ENCODE results near the gene CRP.

GRCh38 chr1:159763686-159764085, 49.3 kb upstream of the CRP start:
- no peak for TF ChIP-seq CTCF (IDR thresholded peaks at IDR 0.05)
- no peak for TF ChIP-seq ZFX (IDR thresholded peaks at IDR 0.05; ENCODE audit: borderline replicate concordance)
